Measurements from ENCODE around the gene ABHD4. TPM values are rescaled to one million over a fixed set of nuclear protein-coding genes. Genes with fewer than 3 reads are reported as not detected.

Gene ABHD4
- total and polyA plus RNA-seq, 2 of the 4 experiments (the other 2 are of a cell fraction), result 5.0 to 22.0 TPM

GRCh38 chr14:22561661-22562579, 36.2 kb upstream of the ABHD4 start (continued):
- no peak for TF ChIP-seq MAZ (IDR thresholded peaks at IDR 0.05; ENCODE audit: borderline replicate concordance, low read depth, low read length)

- Histone ChIP-seq H3K9me3 (ENCODE audit: control insufficient read depth, insufficient read depth, low read length) (no peaks in the 10 kb centered on the region), H4K91ac (ENCODE audit: insufficient read depth, low read depth, low read length) (no peak overlapping the region), H2BK20ac (ENCODE audit: low read depth, low read length) (no peak overlapping the region), H2AK9ac (replicated peaks; ENCODE audit: low read depth, low read length, poor library complexity) (no peak overlapping the region), H4K20me1 (ENCODE audit: insufficient read depth, low read length) (peaks cover 3% of the 10 kb centered on the region; the same call in 1 of the 2 replicates), H3K79me1 (ENCODE audit: low read depth in 1 of 2, low read length in 2 of 2) (peaks cover 12 to 24% of the 10 kb centered on the region in 2 experiments), H3K4me3 (ENCODE audit: insufficient read depth, low read depth, low read length) (no peak overlapping the region), H3K4ac (ENCODE audit: low read depth, low read length) (no peak overlapping the region), H2BK5ac (ENCODE audit: low read depth, low read length, poor library complexity, severe bottlenecking) (no peak overlapping the region), H3K4me1 (ENCODE audit: control insufficient read depth, insufficient read depth, low read length) (no peaks in the 10 kb centered on the region), H3K27ac (ENCODE audit: insufficient read depth, low read length) (no peak overlapping the region), H3K9me1 (ENCODE audit: insufficient read depth, low read length) (no peaks in the 10 kb centered on the region), H2AFZ (replicated peaks; ENCODE audit: low read length, poor library complexity) (no peak overlapping the region), H3K14ac (replicated peaks; ENCODE audit: low read depth, low read length) (no peak overlapping the region), H4K8ac (ENCODE audit: low read depth in 2 of 2, low read length in 2 of 2) (no peak overlapping the region), H3K36me3 (ENCODE audit: control insufficient read depth, insufficient read depth, low read length) (peaks cover 17% of the 10 kb centered on the region), H3K56ac (ENCODE audit: extremely low read depth, insufficient read depth, low read length) (no peak overlapping the region), H3K27me3 (ENCODE audit: control insufficient read depth, insufficient read depth, low read length) (no peaks in the 10 kb centered on the region), H3K9ac (ENCODE audit: low read depth, low read length) (no peak overlapping the region), H3K4me2 (ENCODE audit: low read depth, low read length) (no peak overlapping the region), H2BK120ac (ENCODE audit: low read depth, low read length) (no peak overlapping the region), H3K23ac (ENCODE audit: low read depth, low read length) (no peak overlapping the region), H3K18ac (ENCODE audit: low read depth, low read length) (no peak overlapping the region), H4K5ac (ENCODE audit: low read depth, low read length) (no peak overlapping the region), H2AK5ac (ENCODE audit: low read depth, low read length) (no peak overlapping the region), H2BK15ac (ENCODE audit: low read depth, low read length) (no peak overlapping the region)
- ATAC-seq (ENCODE audit: low read depth), result no peak
- intact Hi-C loops (cut with micrococcal nuclease) (loop anchor here (2.0 kb wide), 1 partner anchor 493 kb away; the partner anchor contains the start of gene CDH24), in situ Hi-C loops (cut with MboI; ENCODE audit: low sequenced_read_pairs) (no loop called here), dilution Hi-C loops (cut with HindIII; ENCODE audit: low sequenced_read_pairs, unreplicated experiment) (no loop called here)
- no peak for DNase-seq
- TF ChIP-seq FOS (IDR thresholded peaks at IDR 0.05; ENCODE audit: low read depth, low read length) (no peak), RCOR1 (IDR thresholded peaks at IDR 0.05; ENCODE audit: insufficient replicate concordance, low read length) (no peak), CHD1 (IDR thresholded peaks at IDR 0.05; ENCODE audit: low read depth, low read length) (no peak), RFX5 (IDR thresholded peaks at IDR 0.05; ENCODE audit: low read depth, low read length) (no peak), MAZ (IDR thresholded peaks at IDR 0.05; ENCODE audit: borderline replicate concordance, low read depth, low read length) (no peak), BHLHE40 (IDR thresholded peaks at IDR 0.05; ENCODE audit: low read depth, low read length) (no peak), USF2 (IDR thresholded peaks at IDR 0.05; ENCODE audit: low read depth, low read length) (no peak), NFE2L2 (IDR thresholded peaks at IDR 0.05; ENCODE audit: low read depth, low read length) (no peak), CEBPB (IDR thresholded peaks at IDR 0.05; ENCODE audit: low read depth, low read length) (no peak), CTCF (conservative IDR thresholded peaks at IDR 0.05; ENCODE audit: low read depth, low read length) (no peak), POLR2A (IDR thresholded peaks at IDR 0.05; ENCODE audit: low read depth, low read length) (no peak), MXI1 (IDR thresholded peaks at IDR 0.05; ENCODE audit: borderline replicate concordance, low read depth, low read length) (no peak), SMC3 (IDR thresholded peaks at IDR 0.05; ENCODE audit: low read depth, low read length) (no peak)
- ChIA-PET CTCF (interaction anchor here (0.5 to 1.2 kb wide), 2 partner anchors 89 to 259 kb away, joined by 3 to 4 read pairs; no protein-coding TSS in a partner anchor), POLR2A (ENCODE audit: unreplicated experiment) (no interaction called here)
- no CpG with 5 or more reads among the region's 5 CpGs for WGBS, 2 experiments (ENCODE audit: extremely low coverage in 2 of 2, insufficient read length in 1 of 2)
- no TSS peak for BruUV-seq (replicated peaks)
These were observed 34.1 kb upstream of the ABHD4 start for GRCh38 chr14:22563987-22564386.
